UCSD-AML1 (cell line): ENCODE data around the gene KIF2B.
"Not testable (repeated sequence)": the region's sequence is repeated elsewhere in the genome, so short reads cannot be mapped to it uniquely, and the experiment has no call there.

Source experiments
- DNase-seq: peaks from one replicate; lab custom pipeline; 2025; ENCODE audit not compliant: unreplicated experiment; lab: John Stamatoyannopoulos, UW

The KIF2B gene, protein sequence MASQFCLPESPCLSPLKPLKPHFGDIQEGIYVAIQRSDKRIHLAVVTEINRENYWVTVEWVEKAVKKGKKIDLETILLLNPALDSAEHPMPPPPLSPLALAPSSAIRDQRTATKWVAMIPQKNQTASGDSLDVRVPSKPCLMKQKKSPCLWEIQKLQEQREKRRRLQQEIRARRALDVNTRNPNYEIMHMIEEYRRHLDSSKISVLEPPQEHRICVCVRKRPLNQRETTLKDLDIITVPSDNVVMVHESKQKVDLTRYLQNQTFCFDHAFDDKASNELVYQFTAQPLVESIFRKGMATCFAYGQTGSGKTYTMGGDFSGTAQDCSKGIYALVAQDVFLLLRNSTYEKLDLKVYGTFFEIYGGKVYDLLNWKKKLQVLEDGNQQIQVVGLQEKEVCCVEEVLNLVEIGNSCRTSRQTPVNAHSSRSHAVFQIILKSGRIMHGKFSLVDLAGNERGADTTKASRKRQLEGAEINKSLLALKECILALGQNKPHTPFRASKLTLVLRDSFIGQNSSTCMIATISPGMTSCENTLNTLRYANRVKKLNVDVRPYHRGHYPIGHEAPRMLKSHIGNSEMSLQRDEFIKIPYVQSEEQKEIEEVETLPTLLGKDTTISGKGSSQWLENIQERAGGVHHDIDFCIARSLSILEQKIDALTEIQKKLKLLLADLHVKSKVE

DNA sequence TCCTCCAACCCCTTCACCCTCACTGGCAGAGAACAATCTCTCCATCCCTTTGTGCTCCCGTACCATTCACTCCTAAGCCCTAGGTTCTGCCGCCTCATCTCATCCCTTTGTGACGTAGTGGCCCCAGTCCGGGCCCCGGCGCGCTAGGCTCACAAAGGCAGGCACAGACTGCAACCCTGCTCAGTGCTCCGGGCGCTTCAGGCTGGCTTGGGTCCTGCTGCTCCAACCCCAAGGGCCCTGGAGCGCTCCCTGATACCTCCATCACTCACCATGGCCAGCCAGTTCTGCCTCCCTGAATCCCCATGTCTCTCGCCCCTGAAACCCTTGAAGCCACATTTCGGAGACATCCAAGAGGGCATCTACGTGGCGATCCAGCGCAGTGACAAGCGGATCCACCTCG lies at the start of gene KIF2B:
TSS of gene KIF2B (plus strand) at position 164 of the 400 bp plus-strand sequence. CDS start at position 271, 107 bp downstream.
- no peak for DNase-seq

DNA sequence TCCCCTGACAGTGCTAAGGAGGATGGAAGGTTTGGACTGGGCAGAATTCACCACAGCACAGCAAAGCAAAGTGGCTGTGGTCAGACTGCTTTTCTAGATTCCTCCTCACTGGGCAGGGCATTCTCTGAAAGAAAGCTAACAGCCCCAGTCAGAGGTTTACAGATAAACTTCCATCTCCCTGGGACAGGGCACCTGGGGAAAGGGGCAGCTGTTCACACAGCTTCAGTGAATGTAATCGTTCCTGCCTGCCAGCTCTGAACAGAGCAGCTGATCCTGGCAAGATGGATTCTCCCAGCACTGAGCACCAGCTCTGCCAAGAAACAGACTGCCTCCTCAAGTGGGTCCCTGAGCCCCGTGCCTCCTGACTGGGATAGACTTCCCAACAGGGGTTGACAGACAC lies 42.4 kb upstream of the KIF2B start:
- no peak for DNase-seq

DNA sequence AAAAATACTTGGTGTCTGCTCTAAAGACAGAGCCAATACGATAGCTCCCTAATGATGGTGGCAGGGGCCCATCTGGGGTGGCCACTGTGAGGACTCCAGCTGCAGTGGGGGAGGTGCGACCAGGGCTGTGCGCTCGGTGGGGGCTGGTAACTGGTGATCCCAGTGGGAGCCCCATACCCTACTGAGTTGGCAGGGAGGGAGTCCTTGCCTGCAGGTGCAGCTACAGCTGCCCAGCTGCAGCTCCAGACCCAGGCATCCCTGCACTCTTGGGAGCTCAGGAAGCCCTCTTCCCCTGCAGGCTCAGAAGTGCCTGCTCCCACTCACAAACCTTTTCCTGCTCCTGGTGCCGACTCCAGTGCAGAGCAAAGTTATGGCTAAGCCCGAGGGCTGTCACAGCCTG lies 31.2 kb upstream of the KIF2B start:
- DNase-seq, result no peak

DNA sequence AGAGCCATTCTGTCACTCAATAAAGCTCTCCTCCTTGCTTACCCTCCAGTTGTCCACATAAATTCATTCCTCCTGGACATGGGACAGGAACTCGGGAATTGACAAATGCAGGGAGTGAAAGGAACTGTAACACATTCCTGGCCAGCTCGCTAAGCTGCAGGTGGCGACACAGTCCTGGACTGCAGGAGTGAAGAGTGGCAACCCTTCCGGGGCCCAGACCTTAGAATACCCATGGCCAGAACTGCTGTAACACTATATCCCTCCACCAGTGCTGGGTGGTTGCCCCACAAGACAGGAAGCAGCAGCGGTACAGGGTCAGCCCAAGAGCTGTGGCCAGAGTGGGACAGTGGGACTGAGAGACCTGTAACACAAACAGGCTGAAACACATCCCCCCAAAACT lies 30.3 kb upstream of the KIF2B start:
- no peak for DNase-seq

DNA sequence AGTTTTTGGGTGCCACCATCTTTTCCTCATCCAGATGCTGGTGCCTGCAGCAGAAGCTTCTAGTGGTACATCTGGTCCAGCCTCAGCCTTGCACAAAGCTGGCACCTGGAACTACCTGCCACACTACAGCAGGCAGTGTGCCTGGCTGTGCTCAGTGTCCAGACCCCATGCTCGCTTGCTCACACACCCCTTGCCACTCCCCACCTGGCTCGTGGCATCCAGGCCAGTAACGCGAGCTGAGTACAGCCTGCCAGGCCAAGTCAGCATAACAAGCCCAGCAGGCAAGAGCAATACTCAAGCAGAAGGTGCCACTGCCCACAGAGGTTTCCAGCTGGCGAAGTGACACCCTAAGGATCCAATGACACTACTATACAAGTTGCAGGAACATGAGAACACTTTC lies 29.7 kb upstream of the KIF2B start:
- DNase-seq, result no peak

DNA sequence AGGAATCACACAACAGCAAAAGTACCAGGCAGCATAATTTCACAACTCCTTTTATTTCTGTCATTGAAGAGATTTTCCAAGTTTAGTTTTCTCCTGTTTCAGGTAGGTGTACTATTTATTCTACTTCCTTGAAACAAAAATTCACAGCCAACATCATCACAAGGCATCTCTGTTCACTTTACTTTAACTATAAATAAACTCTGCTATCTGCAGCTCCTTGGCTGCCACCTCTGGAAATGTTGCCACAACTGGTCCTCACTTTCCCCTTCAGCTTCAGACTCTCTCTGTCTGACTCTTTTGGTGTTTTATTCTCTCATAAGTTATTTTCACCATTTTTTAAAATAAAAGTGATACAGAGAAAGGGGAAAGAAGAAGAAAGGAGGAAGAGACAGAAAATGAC lies 27.9 kb upstream of the KIF2B start:
- DNase-seq, result no peak

DNA sequence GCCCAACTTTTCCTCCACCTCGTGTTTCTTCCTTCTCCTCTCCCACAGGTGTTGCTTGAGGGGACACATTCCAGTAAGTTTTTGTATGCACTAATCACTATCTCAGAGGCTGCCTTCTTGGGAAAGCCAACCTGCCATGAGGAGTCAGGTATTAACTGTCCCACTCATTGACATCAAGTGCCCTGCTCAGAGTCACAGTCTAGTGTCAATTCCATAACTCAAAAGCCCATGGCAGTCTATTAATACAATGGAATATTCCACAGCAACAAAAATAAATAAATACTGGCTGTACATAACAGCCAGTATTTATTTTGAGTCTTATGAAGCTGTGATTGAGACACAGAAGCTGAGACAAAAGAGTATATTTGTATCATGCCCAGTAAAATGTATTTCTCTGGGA lies 26.1 kb upstream of the KIF2B start:
- DNase-seq, result no peak

DNA sequence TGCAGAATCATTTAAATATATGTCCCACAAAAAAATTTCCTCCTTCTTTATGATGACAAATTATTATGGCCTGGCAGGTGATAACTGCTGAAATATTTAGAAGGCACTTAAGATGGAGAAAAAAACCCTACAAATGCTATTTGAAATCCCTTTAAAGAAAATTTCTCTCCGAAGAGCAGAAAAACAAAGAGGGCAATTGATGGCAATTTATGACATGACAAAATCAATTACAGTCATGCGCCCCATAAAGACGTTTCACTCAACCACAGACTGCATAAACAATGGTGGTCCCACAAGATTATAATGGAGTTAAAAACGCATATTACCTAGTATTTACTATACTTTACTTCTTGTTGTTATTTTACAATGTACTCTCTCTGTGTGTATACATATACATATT lies 25.2 kb upstream of the KIF2B start:
- no peak for DNase-seq

DNA sequence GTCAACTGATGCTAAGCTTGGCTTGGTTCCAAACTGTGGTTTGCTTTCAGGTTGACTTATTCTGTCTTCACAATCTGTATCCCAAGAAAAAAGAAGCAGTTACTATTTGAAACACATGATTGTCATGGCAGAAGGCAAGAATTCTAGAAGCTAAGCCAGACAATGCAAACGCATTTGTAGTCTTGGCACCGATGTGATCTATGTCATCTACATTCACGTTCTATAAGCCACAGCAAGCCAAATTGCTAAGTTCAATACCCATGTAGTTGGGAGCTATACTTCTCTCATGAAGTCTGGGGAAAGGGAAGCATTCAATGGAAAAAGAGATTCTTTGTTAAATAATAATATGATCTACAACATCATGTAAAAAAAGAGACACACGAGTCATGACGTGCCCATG lies 18.3 kb upstream of the KIF2B start:
- no peak for DNase-seq

DNA sequence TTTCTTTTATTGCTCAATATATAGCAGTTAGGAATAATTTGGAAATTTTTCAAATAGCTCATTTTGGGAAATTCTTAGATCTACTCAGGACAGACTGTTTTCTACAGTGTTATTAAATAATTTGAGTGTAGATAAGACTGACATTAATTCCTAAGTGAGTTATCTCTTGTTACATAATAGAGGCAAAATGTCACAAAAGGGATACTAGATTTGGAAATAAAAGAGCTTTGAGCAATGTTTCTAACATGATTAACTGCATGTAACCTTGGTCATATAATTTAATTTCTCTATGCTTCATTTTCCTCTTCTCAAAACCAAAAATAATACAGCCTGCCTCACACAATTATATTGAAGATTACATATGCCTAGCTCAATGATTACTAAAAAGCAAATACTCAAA lies 16.3 kb upstream of the KIF2B start:
- DNase-seq, result no peak

DNA sequence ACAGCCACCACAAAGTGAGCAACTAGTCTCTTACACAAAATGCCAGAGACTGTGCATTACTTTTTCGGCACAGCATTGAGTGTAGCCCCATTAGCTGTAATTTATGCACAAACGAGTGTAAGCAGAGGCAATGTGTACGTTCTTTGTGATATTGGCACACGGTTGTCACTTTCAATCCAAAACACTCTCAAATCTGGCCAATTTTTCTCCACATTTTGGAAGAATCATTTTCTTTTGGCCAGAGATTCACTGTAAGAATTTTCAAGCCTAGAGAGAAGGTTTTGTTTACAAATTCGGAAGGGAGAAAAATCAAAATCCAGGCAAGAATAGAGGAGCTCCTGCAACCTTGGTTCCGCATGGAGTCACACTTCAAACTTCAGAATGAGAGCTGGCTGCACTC lies 15.4 kb upstream of the KIF2B start:
- no peak for DNase-seq

DNA sequence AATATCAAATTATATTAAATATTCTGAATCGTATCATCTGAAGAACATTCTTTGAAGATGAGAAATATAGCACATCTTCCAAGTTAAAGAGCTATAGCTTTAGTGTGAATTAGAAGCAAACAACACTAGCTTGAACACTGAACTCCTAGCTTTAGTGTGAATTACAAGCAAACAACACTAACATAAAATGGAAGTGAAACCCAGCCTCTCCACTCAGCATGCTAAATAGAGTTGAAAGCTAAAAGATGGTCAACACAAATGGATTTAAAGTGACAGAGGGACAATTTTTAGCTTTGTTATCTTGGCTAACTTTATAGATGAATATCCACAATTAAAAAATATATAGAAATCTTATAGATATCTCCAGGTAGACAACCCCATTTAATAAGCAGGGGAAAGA lies 4.5 kb upstream of the KIF2B start:
- DNase-seq, result no peak

DNA sequence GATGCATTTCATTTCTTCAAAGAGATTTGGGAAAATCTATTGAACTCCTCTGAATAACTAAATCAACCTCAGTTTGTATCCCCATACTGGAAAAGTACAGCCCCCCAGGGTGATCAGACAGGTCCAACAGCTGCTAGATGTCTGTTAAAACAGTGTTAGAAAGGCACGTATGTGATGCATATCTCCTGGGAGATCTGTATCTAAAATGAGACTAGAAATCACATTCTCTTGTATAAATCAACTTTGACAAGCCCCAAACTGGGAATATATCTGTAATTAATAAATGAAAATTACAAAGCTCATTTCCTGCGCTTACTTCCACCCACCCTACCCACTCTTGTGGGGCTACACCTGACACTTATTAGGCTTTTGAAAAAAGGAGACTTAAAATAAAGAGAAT lies 3.8 kb upstream of the KIF2B start:
- DNase-seq, result no peak

DNA sequence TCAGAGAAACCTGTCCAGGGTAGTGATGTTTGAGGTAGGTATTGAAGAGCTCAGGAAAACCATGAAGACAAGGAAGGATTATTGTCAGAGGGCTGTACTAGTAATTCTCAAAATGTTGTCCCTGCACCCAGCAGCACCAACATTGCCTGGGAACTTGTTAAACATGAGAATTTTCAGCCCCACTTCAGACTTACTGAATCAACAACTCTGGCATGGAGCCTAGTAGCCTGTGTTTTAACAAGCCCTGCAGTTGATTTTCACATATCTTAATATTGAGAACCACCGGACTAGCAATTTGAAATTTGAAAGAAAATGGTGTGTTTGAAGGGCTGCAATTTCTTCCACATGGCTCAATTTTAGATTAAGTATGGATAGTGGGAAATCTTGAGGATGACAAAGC lies 2.8 kb upstream of the KIF2B start:
- DNase-seq, result no peak

DNA sequence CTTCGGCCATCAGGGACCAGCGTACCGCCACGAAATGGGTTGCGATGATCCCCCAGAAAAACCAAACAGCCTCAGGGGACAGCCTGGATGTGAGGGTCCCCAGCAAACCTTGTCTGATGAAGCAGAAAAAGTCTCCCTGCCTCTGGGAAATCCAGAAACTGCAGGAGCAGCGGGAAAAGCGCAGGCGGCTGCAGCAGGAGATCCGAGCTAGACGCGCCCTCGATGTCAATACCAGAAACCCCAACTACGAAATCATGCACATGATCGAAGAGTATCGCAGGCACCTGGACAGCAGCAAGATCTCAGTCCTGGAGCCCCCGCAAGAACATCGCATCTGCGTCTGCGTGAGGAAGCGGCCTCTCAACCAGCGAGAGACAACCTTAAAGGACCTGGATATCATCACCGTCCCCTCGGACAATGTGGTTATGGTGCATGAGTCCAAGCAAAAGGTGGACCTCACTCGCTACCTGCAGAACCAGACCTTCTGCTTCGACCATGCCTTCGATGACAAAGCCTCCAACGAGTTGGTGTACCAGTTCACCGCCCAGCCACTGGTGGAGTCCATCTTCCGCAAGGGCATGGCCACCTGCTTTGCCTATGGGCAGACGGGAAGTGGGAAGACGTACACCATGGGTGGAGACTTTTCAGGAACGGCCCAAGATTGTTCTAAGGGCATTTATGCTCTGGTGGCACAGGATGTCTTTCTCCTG lies 769 bp downstream of the KIF2B start:
- DNase-seq, result no peak

DNA sequence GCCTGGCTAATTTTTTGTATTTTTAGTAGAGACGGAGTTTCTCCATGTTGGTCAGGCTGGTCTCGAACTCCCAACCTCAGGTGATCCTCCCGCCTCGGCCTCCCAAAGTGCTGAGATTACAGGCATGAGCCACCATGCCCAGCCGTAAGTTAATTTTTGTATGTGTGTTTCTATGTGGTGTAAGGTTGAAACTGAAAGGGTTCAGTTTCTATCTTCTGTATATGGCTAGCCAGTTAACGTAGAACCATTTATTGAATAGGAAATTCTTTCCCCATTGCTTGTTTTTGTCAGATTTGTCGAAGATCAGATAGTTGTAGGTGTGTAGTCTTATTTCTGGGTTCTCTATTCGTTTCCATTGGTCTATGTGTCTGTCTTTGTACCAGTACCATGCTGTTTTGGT lies 12.0 kb downstream of the KIF2B start:
- DNase-seq, result not testable (repeated sequence)

DNA sequence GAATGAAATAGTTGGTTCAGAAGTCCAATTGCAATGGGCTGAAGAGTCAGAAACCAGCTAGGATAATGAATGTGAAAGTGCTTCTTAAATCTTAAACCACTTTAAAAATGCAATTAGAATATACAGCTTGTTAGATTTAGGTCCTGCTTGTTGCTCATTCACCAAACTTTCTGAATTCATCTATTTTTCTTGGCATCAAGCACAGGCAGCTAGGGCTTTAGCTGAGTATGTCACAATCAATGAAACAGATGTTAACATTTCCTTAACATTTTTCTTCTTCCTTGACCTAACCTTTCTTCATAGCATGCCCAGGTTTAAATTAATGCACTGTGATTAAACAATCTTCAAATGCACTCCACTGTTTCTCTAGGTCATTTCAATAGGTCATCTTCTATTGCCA lies 14.4 kb downstream of the KIF2B start:
- no peak for DNase-seq

DNA sequence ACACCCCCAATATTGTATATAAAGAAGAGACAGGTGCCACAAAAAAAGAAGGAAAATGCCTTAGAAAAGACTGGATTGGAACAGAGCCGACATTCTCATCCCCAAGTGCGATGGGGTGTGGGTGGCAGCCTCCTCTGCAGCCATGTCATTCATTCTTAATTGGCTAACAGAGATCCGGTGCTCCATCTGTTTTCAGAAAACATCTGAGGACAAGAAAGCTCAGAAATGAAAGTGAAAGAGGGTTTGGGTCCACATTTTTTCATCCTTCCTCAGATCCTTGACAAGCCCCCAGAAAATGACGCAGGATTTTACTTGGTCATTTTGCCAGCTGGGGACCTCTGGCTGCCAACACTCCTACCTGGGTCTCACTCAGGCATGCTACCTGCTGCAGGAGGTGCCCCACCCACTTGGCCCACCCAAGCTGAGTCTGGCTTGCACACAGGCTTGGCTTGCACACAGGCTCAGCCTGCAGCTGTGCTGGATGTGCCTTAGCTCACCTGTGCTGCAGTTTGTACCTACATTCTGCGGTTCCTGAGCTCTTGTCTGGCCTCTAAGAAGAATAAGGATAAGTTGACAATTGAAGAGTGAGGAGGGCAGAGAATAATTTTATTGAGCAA lies 21.9 kb downstream of the KIF2B start:
- DNase-seq, result no peak

DNA sequence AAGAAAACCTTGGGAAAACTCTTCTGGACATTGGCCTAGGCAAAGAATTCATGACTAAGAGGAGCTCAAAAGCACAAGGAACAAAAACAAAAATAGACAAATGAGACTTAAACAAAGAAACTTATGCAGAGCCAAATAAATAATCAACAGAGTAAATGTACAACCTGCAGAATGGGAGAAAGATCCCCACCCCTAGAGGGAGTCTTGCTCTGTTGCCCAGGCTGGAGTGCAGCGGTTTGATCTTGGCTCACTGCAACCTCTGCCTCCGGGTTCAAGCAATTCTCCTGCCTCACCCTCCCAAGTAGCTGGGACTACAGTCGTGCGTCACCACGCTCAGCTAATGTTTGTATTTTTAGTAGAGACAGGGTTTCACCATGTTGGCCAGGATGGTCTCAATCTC lies 48.4 kb downstream of the KIF2B start:
- DNase-seq, result not testable (repeated sequence)
